ENCODE measurements around the gene RARG. TPM values are rescaled to one million over a fixed set of nuclear protein-coding genes. Genes with fewer than 3 reads are reported as not detected.

The RARG gene
- total and polyA plus RNA-seq, 2 of the 8 experiments (the other 6 are each of a cell fraction or from before 2014, with no cell fraction given): 68.6 to 68.9 TPM

- TF ChIP-seq, protein P1, sequence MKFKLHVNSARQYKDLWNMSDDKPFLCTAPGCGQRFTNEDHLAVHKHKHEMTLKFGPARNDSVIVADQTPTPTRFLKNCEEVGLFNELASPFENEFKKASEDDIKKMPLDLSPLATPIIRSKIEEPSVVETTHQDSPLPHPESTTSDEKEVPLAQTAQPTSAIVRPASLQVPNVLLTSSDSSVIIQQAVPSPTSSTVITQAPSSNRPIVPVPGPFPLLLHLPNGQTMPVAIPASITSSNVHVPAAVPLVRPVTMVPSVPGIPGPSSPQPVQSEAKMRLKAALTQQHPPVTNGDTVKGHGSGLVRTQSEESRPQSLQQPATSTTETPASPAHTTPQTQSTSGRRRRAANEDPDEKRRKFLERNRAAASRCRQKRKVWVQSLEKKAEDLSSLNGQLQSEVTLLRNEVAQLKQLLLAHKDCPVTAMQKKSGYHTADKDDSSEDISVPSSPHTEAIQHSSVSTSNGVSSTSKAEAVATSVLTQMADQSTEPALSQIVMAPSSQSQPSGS (IDR thresholded peaks at IDR 0.05; ENCODE audit: low read length): no peak
- no peak for TF ChIP-seq FOSL1 (IDR thresholded peaks at IDR 0.05; ENCODE audit: insufficient read depth, low read depth, low read length)
- TF ChIP-seq ASH2L (IDR thresholded peaks at IDR 0.05; ENCODE audit: low read length): no peak
- no peak for TF ChIP-seq CEBPB (IDR thresholded peaks at IDR 0.05; ENCODE audit: low read depth, low read length)
- TF ChIP-seq SIN3A (conservative IDR thresholded peaks at IDR 0.05 in 1 of 2, IDR thresholded peaks at IDR 0.05 in 1 of 2; ENCODE audit: low read depth in 1 of 2, low read length in 2 of 2): no peak
Observed at GRCh38 chr12:53205747-53206419, 26.1 kb downstream of the RARG start (continued).
